NAMALWA (cell line): ENCODE results near the gene ZNF205.
"Not testable (repeated sequence)": the region's sequence is repeated elsewhere in the genome, so short reads cannot be mapped to it uniquely, and the experiment has no call there.

Experiments used
- DNase-seq: peaks from one replicate; pipeline ENCODE4 v3.0.0-alpha.2; 2015; ENCODE audit warnings: low spot score

ZNF205 gene

DNA sequence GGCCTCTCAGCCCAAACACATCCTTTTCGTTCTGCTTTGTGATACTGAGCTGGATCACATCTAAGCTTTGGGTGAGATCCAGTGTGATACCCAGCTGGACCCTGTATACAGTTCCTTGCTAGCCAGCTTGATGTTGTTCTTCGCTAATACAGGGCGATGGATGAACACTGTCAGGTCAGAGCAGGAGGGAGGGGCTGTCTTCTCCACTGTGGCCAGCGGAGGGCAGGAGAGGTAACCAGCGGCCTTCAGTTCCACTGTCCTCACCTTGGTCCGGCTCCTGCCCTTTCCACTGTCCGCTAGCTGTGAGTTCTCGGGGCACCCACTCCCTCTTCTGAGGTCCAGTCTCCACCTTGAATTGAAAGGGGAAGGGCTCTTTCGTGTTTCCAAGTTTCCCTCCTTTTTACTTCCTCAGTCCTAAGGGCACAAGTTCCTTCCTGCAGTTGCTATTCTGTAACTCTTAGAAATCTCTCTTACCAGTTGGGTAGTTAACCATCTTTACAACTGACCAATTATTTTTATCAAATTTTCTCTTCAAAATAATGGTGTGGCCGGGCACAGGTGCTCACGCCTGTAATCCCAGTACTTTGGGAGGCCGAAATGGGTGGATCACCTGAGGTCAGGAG is 19.5 kb downstream of the ZNF205 start:
- peak; percentile 59 for DNase-seq

DNA sequence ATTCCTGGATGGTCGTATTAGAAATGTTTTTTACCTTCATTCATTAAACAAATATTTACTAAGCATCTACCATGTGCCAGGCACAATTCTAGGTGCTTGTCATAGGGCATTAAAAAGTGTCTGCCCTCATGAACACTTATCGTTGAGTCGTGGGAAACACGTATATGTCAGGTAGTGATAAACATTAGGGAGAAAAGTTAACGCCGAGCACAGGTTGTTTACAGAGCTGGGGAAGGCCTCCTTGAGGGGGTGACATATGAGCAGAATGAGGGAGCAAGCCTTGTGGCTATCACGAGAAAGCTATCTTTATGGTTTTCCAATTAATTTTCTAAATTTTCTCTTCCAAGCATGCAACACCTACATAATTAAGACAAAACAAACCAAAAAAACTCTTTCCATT is 21.5 kb downstream of the ZNF205 start:
- DNase-seq, result peak; percentile 43

DNA sequence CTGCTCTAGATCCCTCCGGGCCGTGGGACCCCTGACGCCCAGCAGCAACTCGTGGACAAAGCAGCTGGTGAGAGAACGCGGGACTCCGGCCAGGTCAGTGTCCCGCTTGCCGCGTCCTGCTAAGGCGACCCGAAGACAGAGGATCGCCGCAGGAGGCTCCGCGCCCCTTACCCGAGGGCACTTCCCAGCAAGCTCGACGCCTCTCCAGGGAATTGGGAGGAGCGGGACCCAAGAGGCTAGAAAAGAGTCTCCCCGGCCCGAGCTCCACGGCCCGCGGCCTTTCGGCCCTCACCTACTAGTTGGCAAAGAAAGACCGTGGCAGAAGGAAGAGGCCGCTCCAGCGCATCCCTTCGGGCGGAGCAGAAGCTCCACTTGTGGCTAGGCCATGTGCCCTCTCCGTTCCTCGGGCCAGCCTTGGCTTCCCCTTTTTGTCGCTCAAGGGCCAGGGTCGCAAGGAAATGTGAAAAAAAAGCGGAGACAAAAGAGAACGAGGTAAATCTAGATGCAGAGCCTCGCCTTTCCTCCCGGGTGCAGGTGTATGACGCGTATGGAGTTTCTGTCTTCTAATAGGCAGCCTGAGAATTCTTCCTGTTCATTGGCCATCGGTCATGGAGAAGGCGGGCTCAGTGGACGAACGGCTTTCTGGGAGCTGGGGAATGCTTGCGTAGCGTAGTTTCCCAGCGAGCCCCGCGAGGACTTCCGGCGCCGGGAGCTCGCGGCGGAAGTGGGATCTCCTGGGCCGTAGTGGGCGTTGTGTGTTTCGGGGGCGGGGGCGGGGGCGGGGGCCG is 22.1 kb downstream of the ZNF205 start, which contains the start of gene ZNF213:
Gene ZNF213 (plus strand): TSS at position 692 of the 788 bp plus-strand sequence. CDS start 2,252 bp downstream, outside the sequence.
- DNase-seq, result peak; percentile 99

DNA sequence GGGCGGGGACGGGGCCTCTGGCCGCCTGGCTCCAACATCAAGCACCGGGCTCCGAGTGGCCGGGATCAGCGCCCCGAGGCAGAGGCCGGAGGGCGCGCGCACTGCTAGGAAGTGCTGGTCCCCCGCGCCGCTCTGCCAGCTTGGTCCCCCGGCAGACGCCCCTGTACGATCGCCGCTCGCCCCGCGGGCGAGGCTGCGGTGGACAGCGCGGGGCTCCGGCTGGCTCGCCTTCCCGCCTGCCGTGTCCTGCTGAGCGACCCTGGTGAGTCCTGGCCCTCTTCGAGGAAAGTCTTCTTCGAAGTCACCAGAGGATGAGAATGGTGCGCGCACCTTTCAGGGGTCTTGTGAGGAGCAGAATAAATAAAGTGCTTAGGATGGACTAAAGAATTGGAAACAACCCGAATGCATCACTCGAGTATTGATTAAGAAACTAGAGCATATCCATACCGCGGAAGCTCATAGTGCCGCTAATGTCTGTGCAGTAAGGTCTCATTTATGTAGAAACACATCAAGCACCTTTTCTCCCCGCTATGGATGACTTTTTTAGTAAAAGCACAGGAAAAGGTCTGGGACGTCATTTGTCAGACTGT is 22.8 kb downstream of the ZNF205 start:
- no peak for DNase-seq

DNA sequence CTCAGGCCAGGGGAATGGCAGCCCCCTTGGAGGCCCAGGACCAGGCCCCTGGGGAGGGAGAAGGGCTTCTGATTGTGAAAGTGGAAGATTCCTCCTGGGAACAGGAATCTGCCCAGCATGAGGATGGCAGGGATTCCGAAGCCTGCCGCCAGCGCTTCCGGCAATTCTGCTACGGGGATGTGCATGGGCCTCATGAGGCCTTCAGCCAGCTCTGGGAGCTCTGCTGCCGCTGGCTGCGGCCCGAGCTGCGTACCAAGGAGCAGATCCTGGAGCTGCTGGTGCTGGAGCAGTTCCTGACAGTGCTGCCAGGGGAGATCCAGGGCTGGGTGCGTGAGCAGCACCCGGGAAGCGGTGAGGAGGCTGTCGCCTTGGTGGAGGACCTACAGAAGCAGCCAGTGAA is 24.9 kb downstream of the ZNF205 start:
- no peak for DNase-seq

DNA sequence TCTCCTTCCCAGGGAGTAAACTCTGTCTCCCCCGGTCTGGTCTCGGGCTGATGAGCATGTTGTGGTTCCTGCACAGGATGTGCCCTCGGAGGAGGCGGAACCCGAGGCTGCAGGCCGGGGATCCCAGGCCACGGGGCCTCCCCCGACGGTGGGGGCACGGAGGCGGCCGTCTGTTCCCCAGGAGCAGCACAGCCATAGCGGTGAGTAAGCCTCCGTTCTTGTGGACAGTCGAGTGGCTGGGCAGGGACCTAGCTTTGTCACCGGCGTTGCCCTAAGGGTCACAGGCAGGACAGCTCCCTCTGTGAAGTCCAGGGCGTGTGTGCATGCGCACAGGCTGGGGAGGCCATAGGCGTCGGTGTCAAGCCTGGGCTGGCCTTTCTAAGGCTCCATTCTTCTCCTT is 26.0 kb downstream of the ZNF205 start:
- DNase-seq, result no peak

DNA sequence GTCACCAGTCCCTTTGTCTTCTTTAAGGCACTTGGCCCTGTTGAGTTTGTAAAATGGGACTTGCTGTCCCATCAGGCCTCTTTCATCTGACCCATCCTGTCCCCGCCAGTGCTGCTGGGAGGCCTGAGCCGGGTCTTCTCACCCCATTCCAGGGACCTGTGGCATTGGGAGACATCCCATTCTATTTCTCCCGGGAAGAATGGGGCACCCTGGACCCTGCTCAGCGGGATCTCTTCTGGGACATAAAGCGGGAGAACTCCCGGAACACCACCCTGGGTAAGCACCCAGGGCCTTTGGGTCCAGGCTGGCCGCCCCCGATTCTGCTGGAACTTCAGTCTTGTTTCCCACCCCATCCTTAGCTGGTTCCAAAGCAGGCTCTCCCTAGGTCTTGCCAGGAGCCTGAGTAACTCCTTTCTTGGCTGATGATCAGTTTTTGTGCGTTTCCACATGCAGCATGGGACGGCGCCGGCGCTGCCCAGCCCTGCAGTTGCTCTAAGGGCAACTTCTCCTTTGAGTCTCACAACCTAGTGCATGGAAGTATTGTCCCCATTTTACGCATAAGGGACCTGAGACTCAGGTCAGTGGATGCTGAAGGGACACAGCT is 26.5 kb downstream of the ZNF205 start:
- DNase-seq, result no peak

DNA sequence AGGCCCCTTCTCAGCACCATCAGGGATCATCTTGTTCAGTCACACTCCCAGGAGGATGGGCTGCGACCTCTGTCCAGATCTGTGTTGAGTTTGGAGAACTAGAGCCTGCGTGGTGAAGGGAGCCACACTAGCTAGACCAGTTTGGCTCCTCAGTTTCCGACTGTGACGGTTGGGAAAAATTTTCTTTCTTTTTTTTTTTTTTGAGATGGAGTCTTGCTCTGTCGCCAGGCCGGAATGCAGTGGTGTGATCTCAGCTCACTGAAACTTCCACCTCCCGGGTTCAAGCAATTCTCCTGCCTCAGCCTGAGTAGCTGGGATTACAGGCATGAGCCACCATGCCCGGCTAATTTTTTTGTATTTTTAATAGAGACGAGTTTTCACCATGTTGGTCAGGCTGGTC is 27.2 kb downstream of the ZNF205 start:
- not testable (repeated sequence) for DNase-seq

DNA sequence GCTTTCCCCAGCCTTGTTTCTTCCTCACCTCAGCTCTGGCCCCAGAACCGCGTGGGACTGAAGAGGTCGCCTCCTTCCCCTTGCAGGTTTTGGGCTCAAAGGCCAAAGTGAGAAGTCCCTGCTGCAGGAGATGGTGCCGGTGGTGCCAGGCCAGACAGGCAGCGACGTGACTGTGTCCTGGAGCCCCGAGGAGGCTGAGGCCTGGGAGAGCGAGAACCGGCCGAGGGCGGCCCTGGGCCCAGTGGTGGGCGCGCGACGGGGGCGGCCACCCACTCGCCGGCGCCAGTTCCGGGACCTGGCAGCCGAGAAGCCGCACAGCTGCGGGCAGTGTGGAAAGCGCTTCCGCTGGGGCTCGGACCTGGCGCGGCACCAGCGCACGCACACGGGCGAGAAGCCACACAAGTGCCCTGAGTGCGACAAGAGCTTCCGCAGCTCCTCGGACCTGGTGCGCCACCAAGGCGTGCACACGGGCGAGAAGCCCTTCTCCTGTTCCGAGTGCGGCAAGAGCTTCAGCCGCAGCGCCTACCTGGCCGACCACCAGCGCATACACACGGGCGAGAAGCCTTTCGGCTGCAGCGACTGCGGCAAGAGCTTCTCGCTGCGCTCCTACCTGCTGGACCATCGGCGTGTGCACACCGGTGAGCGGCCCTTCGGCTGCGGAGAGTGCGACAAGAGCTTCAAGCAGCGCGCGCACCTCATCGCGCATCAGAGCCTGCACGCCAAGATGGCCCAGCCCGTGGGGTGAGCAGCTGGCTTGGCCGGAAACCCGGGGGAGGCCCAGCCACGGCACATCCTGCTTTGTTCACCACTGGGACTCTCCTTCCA is 28.4 kb downstream of the ZNF205 start:
- DNase-seq, result no peak

DNA sequence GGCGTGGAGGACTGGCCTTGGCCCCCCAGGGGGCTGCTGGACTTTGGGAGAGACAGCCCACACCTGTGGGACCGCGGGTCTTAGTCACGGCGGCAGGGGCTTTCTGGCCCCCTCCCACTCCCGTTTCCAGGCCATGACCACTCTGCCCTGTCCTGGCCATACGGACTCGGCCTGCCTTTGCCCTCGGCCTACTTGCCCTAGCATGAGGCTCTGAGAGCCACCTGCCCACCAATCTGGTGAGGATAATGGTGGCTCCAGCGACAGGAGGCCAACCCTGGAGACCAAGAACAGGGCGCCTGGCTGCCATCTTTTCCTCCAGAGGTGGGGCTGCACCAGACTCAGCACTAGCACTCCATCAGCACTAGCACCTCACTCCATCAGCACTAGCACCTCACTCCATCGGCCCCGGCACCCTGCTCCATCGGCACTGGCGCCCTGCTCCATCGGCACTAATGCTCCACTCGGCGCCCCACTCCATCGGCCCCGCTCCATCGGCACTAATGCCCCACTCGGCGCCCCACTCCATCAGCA is 29.5 kb downstream of the ZNF205 start:
- DNase-seq, result no peak

DNA sequence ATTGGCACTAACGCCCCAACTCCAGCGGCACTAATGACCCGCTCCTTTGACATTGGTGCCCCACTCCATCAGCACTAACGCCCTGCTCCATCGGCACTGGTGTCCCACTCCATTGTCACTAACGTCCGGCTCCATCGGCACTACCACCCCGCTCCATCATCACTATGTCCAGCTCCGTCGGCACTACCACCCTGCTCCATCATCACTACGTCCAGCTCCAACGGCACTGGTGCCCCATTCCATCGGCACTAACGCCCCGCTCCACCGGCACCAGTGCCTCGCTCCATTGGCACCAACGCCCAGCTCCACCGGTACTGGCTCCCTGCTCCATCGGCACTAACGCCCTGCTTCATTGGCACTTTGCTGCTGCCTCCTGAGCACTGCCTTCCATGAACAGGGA is 29.9 kb downstream of the ZNF205 start:
- DNase-seq, result no peak

DNA sequence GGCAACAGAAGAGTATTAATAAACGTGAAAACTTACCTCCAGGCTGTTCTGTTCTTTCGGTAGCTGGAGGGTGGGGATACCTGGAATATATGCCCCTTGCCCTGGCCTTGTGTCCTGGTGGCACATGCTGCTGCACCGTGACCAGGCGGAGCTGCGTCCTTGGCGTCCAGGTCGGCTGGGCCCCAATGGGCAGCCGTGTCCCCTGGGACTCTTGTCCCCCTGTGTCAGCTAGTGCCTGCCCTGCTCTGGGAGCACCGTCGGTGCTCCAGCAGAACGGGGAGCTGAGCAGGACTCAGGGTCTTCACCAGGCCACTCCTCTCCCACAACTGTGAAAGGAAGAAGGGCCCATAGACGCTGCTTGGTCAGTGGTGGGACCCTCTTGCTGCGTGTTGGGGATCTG is 30.4 kb downstream of the ZNF205 start:
- DNase-seq, result no peak

DNA sequence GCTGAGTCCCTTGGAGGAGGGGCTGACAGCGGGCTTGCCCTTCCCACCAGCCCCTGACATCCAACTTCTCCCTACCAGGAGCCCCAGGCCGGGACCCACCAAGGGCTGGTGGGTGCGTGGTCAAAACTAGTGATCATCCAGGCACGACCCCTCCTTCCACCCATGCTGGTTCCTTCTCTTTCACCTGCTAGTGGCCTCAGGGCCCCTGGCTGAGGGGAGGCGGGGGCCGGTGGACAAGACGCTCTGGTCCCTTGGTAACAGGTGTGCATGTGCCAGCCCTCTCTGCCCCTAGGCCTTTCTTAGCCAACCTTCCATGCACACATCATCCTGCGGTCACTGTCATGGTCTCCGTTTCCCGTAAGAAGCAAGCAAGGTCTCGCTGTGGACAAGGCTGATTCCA is 30.8 kb downstream of the ZNF205 start:
- DNase-seq, result no peak

DNA sequence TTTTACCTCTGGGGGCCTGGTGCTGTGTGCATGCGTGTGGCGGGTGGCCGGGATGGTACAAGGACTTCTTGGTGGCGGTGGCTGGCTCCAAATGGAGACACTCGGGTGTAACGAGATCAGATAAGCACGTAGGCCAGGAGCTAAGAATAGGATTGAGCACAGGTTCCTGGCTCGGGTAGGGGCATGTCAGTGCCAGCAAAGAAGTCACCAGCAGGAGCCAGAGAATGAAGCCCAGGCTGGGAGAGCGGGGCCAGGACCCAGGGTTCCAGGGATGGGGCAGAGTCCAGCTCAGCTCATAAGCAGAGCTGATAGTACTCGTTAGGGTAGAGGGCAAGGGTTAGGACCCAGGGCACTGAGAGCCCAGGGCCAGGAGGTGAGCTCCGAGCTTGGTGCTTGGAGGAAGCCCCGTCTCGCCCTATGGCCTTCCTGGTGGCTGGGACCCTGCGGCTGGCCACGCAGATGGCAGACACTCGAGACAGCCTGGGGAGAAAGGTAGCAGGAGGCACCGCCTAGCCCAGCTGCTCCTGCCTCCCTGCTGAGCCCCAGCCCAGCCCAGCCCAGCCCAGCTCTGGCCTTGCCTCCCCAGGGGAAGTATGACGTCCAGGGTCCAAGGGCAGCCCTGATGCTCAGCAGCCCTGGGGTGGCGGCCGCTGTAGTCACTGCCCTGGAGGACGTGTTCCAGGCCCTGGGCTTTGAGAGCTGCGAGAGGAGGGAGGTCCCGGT is 31.4 kb downstream of the ZNF205 start:
- no peak for DNase-seq

DNA sequence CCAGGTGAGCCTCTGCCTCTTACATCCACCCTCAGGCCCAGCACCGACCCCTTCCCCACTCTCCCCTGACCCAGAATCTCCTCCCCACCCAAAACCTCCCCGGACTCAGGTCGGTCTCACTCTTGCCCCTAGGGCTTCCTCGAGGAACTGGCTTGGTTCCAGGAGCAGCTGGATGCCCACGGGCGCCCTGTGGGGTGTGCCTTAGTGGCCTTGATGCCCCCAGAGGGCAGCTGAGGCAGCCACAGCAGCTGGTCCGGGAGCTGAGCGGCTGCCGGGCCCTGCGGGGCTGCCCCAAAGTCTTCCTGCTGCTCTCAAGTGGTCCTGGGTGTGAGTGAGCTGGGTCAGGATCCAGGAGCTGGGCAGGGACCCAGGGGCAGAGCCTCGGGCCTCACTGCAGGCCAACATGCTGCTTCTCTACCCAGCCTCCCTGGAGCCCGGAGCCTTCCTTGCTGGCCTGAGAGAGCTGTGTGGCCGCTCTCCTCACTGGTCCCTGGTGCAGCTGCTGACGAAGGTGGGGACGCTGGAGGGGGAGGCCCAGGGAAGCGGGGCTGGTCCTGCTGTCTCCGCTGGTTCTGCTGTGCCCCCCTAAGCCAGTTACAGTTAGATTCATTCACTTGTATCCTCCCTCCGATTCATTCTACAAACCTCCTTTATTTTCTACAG is 32.1 kb downstream of the ZNF205 start:
- DNase-seq, result no peak

DNA sequence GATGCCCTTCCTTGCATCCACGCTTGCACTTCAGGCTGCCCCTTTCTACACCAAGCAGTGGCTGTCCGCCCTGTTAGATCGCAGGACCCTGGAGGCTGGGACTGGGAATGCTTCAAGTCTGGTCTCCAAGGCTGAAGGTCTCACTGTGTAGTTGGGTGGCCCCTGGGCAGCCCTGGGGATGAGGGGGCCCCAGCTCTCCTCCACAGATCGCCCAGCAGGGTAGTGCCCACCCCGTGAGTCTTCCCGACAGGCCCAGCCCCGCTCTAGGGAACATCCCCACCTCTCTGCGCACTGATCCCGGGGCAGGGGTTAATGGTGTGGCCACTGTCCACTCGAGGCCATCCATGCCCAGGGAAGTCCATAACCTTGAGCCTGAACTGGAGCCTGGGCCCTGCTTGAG is 32.8 kb downstream of the ZNF205 start:
- DNase-seq, result no peak

DNA sequence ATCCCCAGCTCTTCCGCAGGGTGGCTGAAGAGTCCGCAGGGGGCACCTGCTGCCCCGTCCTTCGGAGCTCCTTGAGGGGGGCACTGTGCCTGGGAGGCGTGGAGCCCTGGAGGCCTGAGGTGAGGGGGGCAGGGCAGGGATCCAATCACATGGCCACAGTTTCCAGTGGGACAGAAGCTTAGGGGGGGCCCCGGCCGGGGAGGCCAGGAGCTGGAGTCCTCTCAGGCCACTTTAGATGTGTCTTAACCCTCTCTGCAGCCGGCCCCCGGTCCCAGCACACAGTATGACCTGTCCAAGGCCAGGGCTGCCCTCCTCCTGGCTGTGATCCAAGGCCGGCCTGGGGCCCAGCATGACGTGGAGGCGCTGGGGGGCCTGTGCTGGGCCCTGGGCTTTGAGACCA is 33.3 kb downstream of the ZNF205 start:
- DNase-seq, result no peak

DNA sequence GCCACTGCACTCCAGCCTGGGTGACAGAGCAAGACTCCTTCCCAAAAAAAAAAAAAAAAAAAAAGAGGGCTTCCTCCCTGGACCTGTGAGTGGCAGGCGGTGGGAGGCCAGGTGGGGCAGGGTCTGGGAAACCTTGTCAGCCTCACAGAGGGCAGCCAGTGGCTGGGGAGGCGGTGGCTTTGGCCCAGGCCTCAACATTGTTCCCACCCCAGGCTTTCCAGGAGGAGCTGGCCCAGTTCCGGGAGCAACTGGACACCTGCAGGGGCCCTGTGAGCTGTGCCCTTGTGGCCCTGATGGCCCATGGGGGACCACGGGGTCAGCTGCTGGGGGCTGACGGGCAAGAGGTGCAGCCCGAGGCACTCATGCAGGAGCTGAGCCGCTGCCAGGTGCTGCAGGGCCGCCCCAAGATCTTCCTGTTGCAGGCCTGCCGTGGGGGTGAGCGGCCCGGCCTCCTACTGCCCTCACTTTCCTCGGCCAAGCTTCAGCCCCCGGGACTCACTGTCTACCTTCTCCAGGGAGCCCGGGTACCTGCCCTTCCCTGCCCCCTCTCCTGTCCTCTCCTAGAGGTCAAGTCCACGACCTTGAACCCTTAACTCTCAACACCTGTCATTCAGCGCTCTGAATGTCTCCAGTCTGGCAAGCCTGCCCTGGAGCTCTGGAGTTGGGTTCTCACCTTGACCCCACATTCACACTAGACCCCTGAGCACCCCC is 34.8 kb downstream of the ZNF205 start:
- DNase-seq, result no peak

DNA sequence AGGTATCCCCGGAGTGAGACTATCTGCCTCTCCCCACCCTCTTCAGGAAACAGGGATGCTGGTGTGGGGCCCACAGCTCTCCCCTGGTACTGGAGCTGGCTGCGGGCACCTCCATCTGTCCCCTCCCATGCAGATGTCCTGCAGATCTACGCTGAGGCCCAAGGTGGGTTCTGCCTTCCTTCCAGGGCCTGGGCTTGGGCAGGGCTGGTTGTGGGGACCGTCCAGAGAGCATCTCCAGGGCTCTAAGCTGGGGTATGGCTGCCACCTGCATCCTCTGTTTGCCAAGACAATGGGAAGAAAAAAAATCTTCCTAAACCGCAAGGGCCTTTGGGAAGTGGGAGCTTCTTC is 35.3 kb downstream of the ZNF205 start:
- DNase-seq, result no peak
